Measurements from ENCODE around the gene AP1S1.

GRCh38 chr7:101154693-101155102 is 422 bp downstream of the AP1S1 start:
- TF ChIP-seq POLR2AphosphoS5 (IDR thresholded peaks at IDR 0.05) (no peak), EP300 (IDR thresholded peaks at IDR 0.05) (no peak), POLR2A (IDR thresholded peaks at IDR 0.05) (no peak), CTCF (IDR thresholded peaks at IDR 0.05) (no peak)
